Activated T-helper 9 cell treated with anti-CD3 and anti-CD28 coated beads, Interleukin-2, amount 50 U/mL, for 16 hours (primary cell): Measurements from ENCODE around the gene CWF19L2.

Experiments used
- DNase-seq: peaks from one replicate; pipeline ENCODE4 v3.0.0-alpha.2; 2020; ENCODE audit warnings: low read depth

Gene CWF19L2

GRCh38 chr11:107301878-107302277 is 155.7 kb downstream of the CWF19L2 start:
- DNase-seq = no peak

GRCh38 chr11:107293677-107294344 is 163.8 kb downstream of the CWF19L2 start:
- no peak for DNase-seq

GRCh38 chr11:107282195-107282594 is 175.4 kb downstream of the CWF19L2 start:
- DNase-seq = no peak
